ENCODE measurements around the gene CYP1B1. TPM values are rescaled to one million over a fixed set of nuclear protein-coding genes. Genes with fewer than 3 reads are reported as not detected.

Gene CYP1B1
- total RNA-seq, 1 experiment from 2014 or later, result 4.2 TPM

- Mint-ChIP-seq H3K27me3 (ENCODE audit: low read depth) (peaks cover 86% of the 10 kb centered on the region), H3K27ac (no peak overlapping the region), H3K36me3 (no peaks in the 10 kb centered on the region), H3K4me1 (peaks cover 79% of the 10 kb centered on the region), H3K9me3 (no peaks in the 10 kb centered on the region), H3K4me3 (no peak overlapping the region)
- ATAC-seq (no peak), DNase-seq (ENCODE audit: low spot score) (no peak)
- TF ChIP-seq MXD4 (CRISPR knock-in tag; IDR thresholded peaks at IDR 0.05; ENCODE audit: borderline replicate concordance) (no peak), PREB (CRISPR knock-in tag; IDR thresholded peaks at IDR 0.05; ENCODE audit: borderline replicate concordance) (no peak), ZNF532 (CRISPR knock-in tag; IDR thresholded peaks at IDR 0.05; ENCODE audit: borderline replicate concordance) (no peak), TEAD4 (CRISPR knock-in tag; IDR thresholded peaks at IDR 0.05) (no peak), GABPB1 (CRISPR knock-in tag; IDR thresholded peaks at IDR 0.05) (no peak), ZNF396 (CRISPR knock-in tag; IDR thresholded peaks at IDR 0.05; ENCODE audit: borderline replicate concordance) (no peak), ZNF263 (CRISPR knock-in tag; IDR thresholded peaks at IDR 0.05; ENCODE audit: low read depth) (no peak), ZNF671 (CRISPR knock-in tag; IDR thresholded peaks at IDR 0.05) (no peak), ZMAT4 (CRISPR knock-in tag; IDR thresholded peaks at IDR 0.05) (no peak)
- ChIA-PET CTCF (interaction anchor here (0.7 to 6.1 kb wide), 6 partner anchors 12 to 138 kb away, joined by 3 to 49 read pairs (median 4); partner anchors contain the start of gene CYP1B1), POLR2A (interaction anchor here (1.0 kb wide), 1 partner anchor 11 kb away, joined by 4 read pairs; no protein-coding TSS in a partner anchor)
Measured at GRCh38 chr2:38095079-38095995, 19.4 kb upstream of the CYP1B1 start.

DNA sequence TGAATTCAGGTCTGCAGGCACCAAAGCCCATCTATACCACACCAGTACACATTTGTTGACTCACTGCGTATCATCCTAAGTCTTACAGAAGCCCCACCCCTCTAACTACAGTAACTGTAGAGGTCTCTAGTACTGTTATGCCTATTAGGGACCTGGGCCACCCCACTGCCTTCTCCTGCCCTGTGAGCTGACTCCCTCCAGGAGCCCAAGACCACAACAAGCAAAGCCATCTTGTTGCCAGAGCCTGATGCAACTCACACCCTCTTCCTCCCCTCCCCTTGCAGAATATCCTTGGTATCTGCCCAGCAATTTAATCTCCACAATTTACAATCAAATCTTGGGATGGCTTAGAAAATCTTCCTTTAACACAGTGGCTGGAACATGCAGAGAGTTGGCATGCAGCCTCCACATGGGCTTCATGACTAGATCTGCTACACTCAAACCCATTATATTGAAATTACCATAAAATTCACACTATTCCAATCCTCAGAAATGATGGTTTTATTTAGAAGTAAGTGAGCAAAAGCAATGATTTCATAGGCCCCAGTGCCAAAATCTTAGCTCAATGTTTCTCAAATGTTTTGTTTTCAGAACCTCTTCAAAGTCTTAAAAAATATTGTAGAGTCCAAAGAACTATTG lies 17.7 kb upstream of the CYP1B1 start:
- Mint-ChIP-seq H3K36me3 (no peaks in the 10 kb centered on the region), H3K9me3 (no peaks in the 10 kb centered on the region), H3K27me3 (ENCODE audit: low read depth) (peaks cover 77% of the 10 kb centered on the region), H3K4me3 (no peak overlapping the region), H3K4me1 (peaks cover 63% of the 10 kb centered on the region), H3K27ac (no peak overlapping the region)
- TF ChIP-seq ETV6 (CRISPR knock-in tag; IDR thresholded peaks at IDR 0.05) (no peak), SP1 (CRISPR knock-in tag; conservative IDR thresholded peaks at IDR 0.05) (no peak)
- ChIA-PET CTCF (interaction anchor here (6.1 kb wide), 1 partner anchor 15 kb away, joined by 49 read pairs; the partner anchor contains the start of gene CYP1B1), POLR2A (no interaction called here)
- DNase-seq (ENCODE audit: low spot score) (no peak), ATAC-seq (peak; percentile 13)

- TF ChIP-seq TCF7 (CRISPR knock-in tag; IDR thresholded peaks at IDR 0.05; ENCODE audit: low read depth), result no peak
- H3K4me1 Mint-ChIP-seq, result peaks cover 53% of the 10 kb centered on the region
- no peaks in the 10 kb centered on the region for H3K36me3 Mint-ChIP-seq
- no peak; the same call in 1 of the 2 replicates for ATAC-seq
- H3K9me3 Mint-ChIP-seq, result no peaks in the 10 kb centered on the region
- no peak for DNase-seq (ENCODE audit: low spot score)
- H3K27ac Mint-ChIP-seq, result no peak overlapping the region
- CTCF ChIA-PET, result interaction anchor here (1.8 to 6.1 kb wide), 2 partner anchors 14 to 24 kb away, joined by 5 to 49 read pairs; partner anchors contain the start of gene CYP1B1
- POLR2A ChIA-PET, result interaction anchor here (0.9 kb wide), 1 partner anchor 12 kb away, joined by 3 read pairs; no protein-coding TSS in a partner anchor
- no peak overlapping the region for H3K4me3 Mint-ChIP-seq
- H3K27me3 Mint-ChIP-seq (ENCODE audit: low read depth), result peaks cover 74% of the 10 kb centered on the region
Measured at GRCh38 chr2:38092196-38092902, 16.4 kb upstream of the CYP1B1 start.

Measured in WTC11 (cell line).